ENCODE measurements around the gene PARD6A. TPM values are rescaled to one million over a fixed set of nuclear protein-coding genes. Genes with fewer than 3 reads are reported as not detected.
"Not testable (repeated sequence)": the region's sequence is repeated elsewhere in the genome, so short reads cannot be mapped to it uniquely, and the experiment has no call there.

PARD6A gene
- total RNA-seq, 1 donor from 2014 or later = 6.4 TPM

- Mint-ChIP-seq H3K36me3 (ENCODE audit: insufficient read depth) (peaks cover 9% of the 10 kb centered on the region), H3K4me3 (ENCODE audit: low read depth) (no peak overlapping the region), H3K27me3 (no peaks in the 10 kb centered on the region), H3K27ac (no peak overlapping the region), H3K4me1 (ENCODE audit: low read depth) (no peaks in the 10 kb centered on the region), H3K9me3 (ENCODE audit: low read depth) (no peaks in the 10 kb centered on the region)
- DNase-seq (ENCODE audit: low spot score, unreplicated experiment) = no peak
- no peak for TF ChIP-seq CTCF (IDR thresholded peaks at IDR 0.05; ENCODE audit: unreplicated experiment)
Observed at GRCh38 chr16:67685388-67686112, 24.8 kb downstream of the PARD6A start.

GRCh38 chr16:67693517-67694285 is 32.9 kb downstream of the PARD6A start:
- H3K36me3 Mint-ChIP-seq (ENCODE audit: insufficient read depth); H3K9me3 Mint-ChIP-seq (ENCODE audit: low read depth); H3K27ac Mint-ChIP-seq; H3K4me1 Mint-ChIP-seq (ENCODE audit: low read depth); DNase-seq (ENCODE audit: low spot score, unreplicated experiment); H3K4me3 Mint-ChIP-seq (ENCODE audit: low read depth); H3K27me3 Mint-ChIP-seq: not testable (repeated sequence)

GRCh38 chr16:67694611-67695010 is 33.9 kb downstream of the PARD6A start:
- H3K27ac Mint-ChIP-seq = no peak overlapping the region
- no peaks in the 10 kb centered on the region for H3K4me1 Mint-ChIP-seq (ENCODE audit: low read depth)
- no peak for DNase-seq (ENCODE audit: low spot score, unreplicated experiment)
- TF ChIP-seq CTCF (IDR thresholded peaks at IDR 0.05; ENCODE audit: unreplicated experiment) = no peak
- H3K27me3 Mint-ChIP-seq = no peaks in the 10 kb centered on the region
- H3K36me3 Mint-ChIP-seq (ENCODE audit: insufficient read depth) = peaks cover 7% of the 10 kb centered on the region
- no peaks in the 10 kb centered on the region for H3K9me3 Mint-ChIP-seq (ENCODE audit: low read depth)
- H3K4me3 Mint-ChIP-seq (ENCODE audit: low read depth) = no peak overlapping the region

GRCh38 chr16:67697422-67698185 is 36.8 kb downstream of the PARD6A start:
- H3K4me1 Mint-ChIP-seq (ENCODE audit: low read depth) = no peaks in the 10 kb centered on the region
- no peak for DNase-seq (ENCODE audit: low spot score, unreplicated experiment)

GRCh38 chr16:67699265-67699664 is 38.5 kb downstream of the PARD6A start:
- no peak overlapping the region for H3K27ac Mint-ChIP-seq
- H3K36me3 Mint-ChIP-seq (ENCODE audit: insufficient read depth) = peaks cover 4% of the 10 kb centered on the region
- no peaks in the 10 kb centered on the region for H3K27me3 Mint-ChIP-seq
- no peak overlapping the region for H3K4me3 Mint-ChIP-seq (ENCODE audit: low read depth)
- no peaks in the 10 kb centered on the region for H3K9me3 Mint-ChIP-seq (ENCODE audit: low read depth)
- no peak for DNase-seq (ENCODE audit: low spot score, unreplicated experiment)
- TF ChIP-seq CTCF (IDR thresholded peaks at IDR 0.05; ENCODE audit: unreplicated experiment) = no peak
- H3K4me1 Mint-ChIP-seq (ENCODE audit: low read depth) = no peaks in the 10 kb centered on the region

More at GRCh38 chr16:67697422-67698185, 36.8 kb downstream of the PARD6A start:
- Mint-ChIP-seq H3K4me3 (ENCODE audit: low read depth) (no peak overlapping the region), H3K9me3 (ENCODE audit: low read depth) (no peaks in the 10 kb centered on the region), H3K36me3 (ENCODE audit: insufficient read depth) (peaks cover 4% of the 10 kb centered on the region), H3K27ac (no peak overlapping the region), H3K27me3 (no peaks in the 10 kb centered on the region)
- TF ChIP-seq CTCF (IDR thresholded peaks at IDR 0.05; ENCODE audit: unreplicated experiment) = no peak

Data from progenitor cell of endocrine pancreas (in vitro differentiated cells).